Left renal cortex interstitium (tissue), 4 donors: Measurements from ENCODE around the gene OR2M3. TPM values are rescaled to one million over a fixed set of nuclear protein-coding genes. Genes with fewer than 3 reads are reported as not detected.

ENCODE experiments used
- polyA plus RNA-seq, 4 donors: library from polyadenylated mRNA; unstranded; fragments of 120-200 nt; gene quantifications; one replicate each; pipeline ENCODE4 v1.2.1, GENCODE V29; 2013; ENCODE audit not compliant: insufficient read length in 4 of 4

OR2M3 gene
- polyA plus RNA-seq, 4 donors = 0.02 to 0.08 (median 0.03) TPM; not detected in 1

Other genes starting within 250 kb of the OR2M3 start
- not detected for gene OR2L8, start 248.4 kb upstream of the OR2M3 start, polyA plus RNA-seq
- gene OR2AK2, start 232.0 kb upstream of the OR2M3 start, polyA plus RNA-seq = not detected
- not detected for gene OR2L5, start 183.6 kb upstream of the OR2M3 start, polyA plus RNA-seq
- gene OR2L2, start 167.2 kb upstream of the OR2M3 start, polyA plus RNA-seq = under 1 TPM; 0.05 to 0.14 (median 0.08) TPM
- not detected for gene OR2L3, start 150.4 kb upstream of the OR2M3 start, polyA plus RNA-seq
- under 1 TPM in 1 of 4 donors, not detected in 3; 0.10 TPM for gene OR2L13, start 102.1 kb upstream of the OR2M3 start, polyA plus RNA-seq
- not detected for gene OR2M5, start 52.1 kb upstream of the OR2M3 start, polyA plus RNA-seq
- gene OR2M2, start 22.4 kb upstream of the OR2M3 start, polyA plus RNA-seq = not detected
- under 1 TPM in 3 of 4 donors, not detected in 1; 0.04 to 0.12 (median 0.05) TPM for gene OR2M4, start 34.2 kb downstream of the OR2M3 start, polyA plus RNA-seq
- not detected for gene OR2T33, start 80.7 kb downstream of the OR2M3 start, polyA plus RNA-seq
- under 1 TPM in 2 of 4 donors, not detected in 2; 0.04 to 0.13 TPM for gene OR2T12, start 106.2 kb downstream of the OR2M3 start, polyA plus RNA-seq
- gene OR2M7, start 127.3 kb downstream of the OR2M3 start, polyA plus RNA-seq = not detected
- gene OR14C36, start 151.5 kb downstream of the OR2M3 start, polyA plus RNA-seq = not detected
- gene OR2T4, start 164.4 kb downstream of the OR2M3 start, polyA plus RNA-seq = not detected
- gene OR2T6, start 178.5 kb downstream of the OR2M3 start, polyA plus RNA-seq = under 1 TPM in 2 of 4 donors, not detected in 2; 0.08 to 0.21 TPM
- gene OR2T1, start 205.8 kb downstream of the OR2M3 start, polyA plus RNA-seq = not detected
- gene OR2T2, start 248.4 kb downstream of the OR2M3 start, polyA plus RNA-seq = not detected